IMR-90 (cell line): ENCODE data around the gene HIPK3. TPM values are rescaled to one million over a fixed set of nuclear protein-coding genes. Genes with fewer than 3 reads are reported as not detected.

Experiments used
- ATAC-seq: fragments of 200-7000 bp; cut with Tn5 transposase; 2 replicates; pipeline ENCODE4 v1.9.1; 2020; ENCODE audit warnings: low read depth, mild to moderate bottlenecking, moderate library complexity
- BruUV-seq: library from RNA; stranded (reverse); fragments of 400-500 nt; replicated peaks from 2 replicates; lab custom pipeline; 2021; lab: Mats Ljungman, UMichigan
- CTCF ChIA-PET: fragments of 300-600 bp; formaldehyde crosslinking; extraction: SDS; loops from one replicate; lab custom pipeline; 2021; ENCODE audit warnings: antibody characterized with exemption; lab: Yijun Ruan, JAX
- POLR2A ChIA-PET: fragments of 300-600 bp; sonication (Branson Sonifier 250); formaldehyde crosslinking; loops from one replicate; lab custom pipeline; 2022; ENCODE audit warnings: antibody characterized with exemption; ENCODE audit not compliant: unreplicated experiment; lab: Charles Lee
- DNase-seq: peaks from one replicate; pipeline ENCODE4 v3.0.0; 2013
- H2AFZ ChIP-seq: replicated peaks from 2 replicates; pipeline ENCODE3; 2013; ENCODE audit warnings: low read length, mild to moderate bottlenecking; ENCODE audit not compliant: poor library complexity
- H2AK5ac ChIP-seq: 2 replicates; pipeline ENCODE4 v1.6.1; 2013; ENCODE audit warnings: low read depth, low read length, inconsistent platforms
- H2AK9ac ChIP-seq: replicated peaks from 2 replicates; pipeline ENCODE3; 2013; ENCODE audit warnings: mild to moderate bottlenecking, low read depth, low read length, moderate library complexity; ENCODE audit not compliant: poor library complexity
- H2BK120ac ChIP-seq: 2 replicates; pipeline ENCODE4 v1.6.1; 2013; ENCODE audit warnings: low read depth, low read length, inconsistent platforms
- H2BK15ac ChIP-seq: 3 replicates; pipeline ENCODE4 v1.6.1; 2013; ENCODE audit warnings: low read depth, low read length, inconsistent platforms
- H2BK20ac ChIP-seq: 2 replicates; pipeline ENCODE4 v1.6.1; 2013; ENCODE audit warnings: low read depth, mild to moderate bottlenecking, inconsistent platforms, low read length, moderate library complexity
- H2BK5ac ChIP-seq: 2 replicates; pipeline ENCODE4 v1.6.1; 2013; ENCODE audit warnings: mild to moderate bottlenecking, low read depth, low read length, inconsistent platforms; ENCODE audit not compliant: poor library complexity, severe bottlenecking
- H3K14ac ChIP-seq: replicated peaks from 2 replicates; pipeline ENCODE4 v1.6.1; 2013; ENCODE audit warnings: low read depth, low read length, inconsistent platforms
- H3K18ac ChIP-seq: 2 replicates; pipeline ENCODE4 v1.6.1; 2013; ENCODE audit warnings: low read depth, low read length, control low read depth
- H3K23ac ChIP-seq: 2 replicates; pipeline ENCODE4 v1.6.1; 2013; ENCODE audit warnings: low read depth, low read length, inconsistent platforms
- H3K27ac ChIP-seq: 2 replicates; pipeline ENCODE4 v1.5.1; 2013; ENCODE audit warnings: mild to moderate bottlenecking, control low read depth, low read length; ENCODE audit not compliant: insufficient read depth
- H3K27me3 ChIP-seq: 2 replicates; pipeline ENCODE4 v1.6.1; 2013; ENCODE audit warnings: low read length; ENCODE audit not compliant: control insufficient read depth, insufficient read depth
- H3K36me3 ChIP-seq: 2 replicates; pipeline ENCODE4 v1.6.1; 2013; ENCODE audit warnings: low read length, mixed read lengths; ENCODE audit not compliant: control insufficient read depth, insufficient read depth
- H3K4ac ChIP-seq: 2 replicates; pipeline ENCODE4 v1.6.1; 2013; ENCODE audit warnings: low read depth, low read length, inconsistent platforms
- H3K4me1 ChIP-seq: 2 replicates; pipeline ENCODE4 v1.6.1; 2013; ENCODE audit warnings: low read length, mixed read lengths; ENCODE audit not compliant: control insufficient read depth, insufficient read depth
- H3K4me2 ChIP-seq: 2 replicates; pipeline ENCODE4 v1.6.1; 2013; ENCODE audit warnings: low read depth, mild to moderate bottlenecking, control low read depth, low read length, moderate library complexity
- H3K4me3 ChIP-seq: 2 replicates; pipeline ENCODE4 v1.5.1; 2013; ENCODE audit warnings: low read depth, mild to moderate bottlenecking, control low read depth, low read length, moderate library complexity; ENCODE audit not compliant: insufficient read depth
- H3K56ac ChIP-seq: 2 replicates; pipeline ENCODE4 v1.6.1; 2013; ENCODE audit warnings: low read length, inconsistent platforms; ENCODE audit not compliant: insufficient read depth; ENCODE audit errors: extremely low read depth
- H3K79me1 ChIP-seq, 2 experiments: 2 replicates each; pipeline ENCODE4 v1.6.1; 2013; ENCODE audit warnings: low read length in 2 of 2, inconsistent platforms in 1 of 2, low read depth in 1 of 2
- H3K9ac ChIP-seq: 2 replicates; pipeline ENCODE4 v1.6.1; 2013; ENCODE audit warnings: low read depth, low read length, control low read depth
- H3K9me1 ChIP-seq: 2 replicates; pipeline ENCODE4 v1.6.1; 2013; ENCODE audit warnings: low read length, inconsistent platforms; ENCODE audit not compliant: insufficient read depth
- H3K9me3 ChIP-seq: 2 replicates; pipeline ENCODE4 v1.6.1; 2013; ENCODE audit warnings: low read length; ENCODE audit not compliant: control insufficient read depth, insufficient read depth
- H4K20me1 ChIP-seq: 2 replicates; pipeline ENCODE4 v1.6.1; 2013; ENCODE audit warnings: low read length, inconsistent platforms; ENCODE audit not compliant: insufficient read depth
- H4K5ac ChIP-seq: 2 replicates; pipeline ENCODE4 v1.6.1; 2013; ENCODE audit warnings: mild to moderate bottlenecking, low read depth, low read length, control low read depth
- H4K8ac ChIP-seq, 2 experiments: 2 replicates each; pipeline ENCODE4 v1.6.1; 2013; ENCODE audit warnings: low read depth in 2 of 2, low read length in 2 of 2, control low read depth in 1 of 2, inconsistent platforms in 1 of 2
- H4K91ac ChIP-seq: 2 replicates; pipeline ENCODE4 v1.6.1; 2013; ENCODE audit warnings: low read depth, low read length, inconsistent platforms; ENCODE audit not compliant: insufficient read depth
- BHLHE40 ChIP-seq: fragments of 150-350 bp; IDR thresholded peaks from 2 replicates; pipeline ENCODE4 v1.6.1; 2016; ENCODE audit warnings: mild to moderate bottlenecking, low read depth, low read length
- CEBPB ChIP-seq: IDR thresholded peaks from 2 replicates; pipeline ENCODE4 v1.6.1; 2012; ENCODE audit warnings: low read depth, low read length, improper control_type of control experiment
- CHD1 ChIP-seq: IDR thresholded peaks from 2 replicates; pipeline ENCODE4 v1.6.1; 2012; ENCODE audit warnings: low read depth, low read length, improper control_type of control experiment
- MAFK ChIP-seq: IDR thresholded peaks from 2 replicates; pipeline ENCODE4 v1.6.1; 2012; ENCODE audit warnings: low read depth, low read length, improper control_type of control experiment
- MAZ ChIP-seq: IDR thresholded peaks from 2 replicates; pipeline ENCODE4 v1.6.1; 2012; ENCODE audit warnings: low read depth, mild to moderate bottlenecking, low read length, improper control_type of control experiment, moderate library complexity, borderline replicate concordance
- MXI1 ChIP-seq: IDR thresholded peaks from 2 replicates; pipeline ENCODE4 v1.6.1; 2012; ENCODE audit warnings: low read depth, mild to moderate bottlenecking, low read length, moderate library complexity, borderline replicate concordance
- POLR2A ChIP-seq: IDR thresholded peaks from 2 replicates; pipeline ENCODE4 v1.6.1; 2012; ENCODE audit warnings: mild to moderate bottlenecking, low read depth, low read length
- RFX5 ChIP-seq: IDR thresholded peaks from 2 replicates; pipeline ENCODE4 v1.8.0; 2012; ENCODE audit warnings: low read depth, mild to moderate bottlenecking, low read length, moderate library complexity
- SMC3 ChIP-seq: fragments of 150-350 bp; IDR thresholded peaks from 2 replicates; pipeline ENCODE4 v1.6.1; 2016; ENCODE audit warnings: low read depth, mild to moderate bottlenecking, antibody characterized with exemption, low read length, moderate library complexity
- WGBS, 2 experiments: methylation state at CpG; one replicate each; pipeline versions ENCODE4 v1.1.5 to v1.1.7; 2013; ENCODE audit warnings: missing lambda C conversion rate in 2 of 2; ENCODE audit not compliant: insufficient read length in 1 of 2; ENCODE audit errors: extremely low coverage in 2 of 2; 5-methylcytosine and 5-hydroxymethylcytosine counted together
- dilution Hi-C: fragments of 300-500 bp; cut with HindIII; formaldehyde crosslinking; loops from one replicate; pipeline ENCODE4 v1.14.3; 2018; ENCODE audit warnings: low sequenced_read_pairs; ENCODE audit not compliant: unreplicated experiment
- in situ Hi-C: fragments of 300-500 bp; cut with MboI; formaldehyde crosslinking; loops from 3 replicates; pipeline ENCODE4 v1.14.3; 2019; ENCODE audit warnings: low sequenced_read_pairs, inconsistent platforms, mixed read lengths
- intact Hi-C: fragments of 100-400 bp; cut with micrococcal nuclease; formaldehyde crosslinking; loops from 2 replicates; pipeline ENCODE4 v1.10.0; 2022
- polyA plus RNA-seq, 3 experiments: library from polyadenylated mRNA; depleted of rRNA; stranded (reverse); fragments of >200 nt; gene quantifications; 2 replicates each; pipeline ENCODE4 v1.2.3, GENCODE V29; 2012; ENCODE audit warnings: low replicate concordance in 1 of 3
- total RNA-seq: library from RNA; depleted of rRNA; stranded (reverse); fragments of >200 nt; gene quantifications from 2 replicates; pipeline ENCODE4 v1.2.3, GENCODE V29; 2012
- TF ChIP-seq, protein P1 (sequence below): fragments of 150-350 bp; IDR thresholded peaks from 2 replicates; pipeline ENCODE4 v1.6.1; 2016; ENCODE audit warnings: low read depth, mild to moderate bottlenecking, low read length, moderate library complexity, borderline replicate concordance
- TF ChIP-seq, protein P2 (sequence below): conservative IDR thresholded peaks from 2 replicates; pipeline ENCODE4 v1.5.1; 2012; ENCODE audit warnings: mild to moderate bottlenecking, low read depth, low read length, improper control_type of control experiment

Gene HIPK3
- total and polyA plus RNA-seq, 2 of the 4 experiments (the other 2 are of a cell fraction) = 8.3 to 103 TPM

DNA sequence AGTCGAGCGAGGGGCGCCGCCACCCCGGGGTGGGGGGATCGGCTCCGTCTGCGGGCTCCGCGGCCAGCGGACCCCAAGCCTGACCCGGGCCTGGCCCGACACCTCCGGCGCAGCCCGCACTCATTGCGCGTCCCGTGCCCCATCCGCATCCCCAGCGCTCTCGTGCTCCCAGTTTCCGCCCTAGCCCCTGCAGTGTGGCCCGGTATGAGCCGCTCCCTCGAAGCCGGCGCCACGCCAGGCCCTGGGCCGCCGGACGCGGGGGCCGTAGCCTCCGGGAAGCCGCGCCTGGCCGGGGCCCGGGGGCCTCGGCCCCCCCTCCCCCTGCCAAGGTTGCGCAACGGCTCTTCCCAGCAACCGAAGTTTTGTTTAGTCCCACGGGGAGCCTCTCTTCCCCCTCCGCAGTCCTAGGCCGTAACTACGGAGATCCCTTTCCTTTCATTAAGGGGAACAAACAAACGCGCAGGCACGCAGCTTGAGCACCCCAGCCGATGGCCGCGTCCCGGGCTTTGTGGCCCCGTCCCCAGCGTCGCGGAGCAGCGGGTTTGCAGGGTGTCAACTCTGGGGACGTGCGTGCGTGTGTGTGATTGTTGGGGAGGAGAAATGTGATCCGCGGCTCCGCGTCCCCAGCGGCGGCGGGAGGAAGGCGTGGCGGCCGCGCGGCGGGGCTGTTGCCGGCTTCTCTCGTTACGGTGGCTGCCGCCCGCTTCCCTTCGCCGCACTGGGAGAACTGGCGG, 883 bp downstream of the HIPK3 start:
- Histone ChIP-seq H2AK9ac (peak overlapping the region; percentile 98), H3K56ac (peak overlapping the region; percentile 95), H2BK120ac (peak overlapping the region; percentile 91), H2AK5ac (peak overlapping the region; percentile 86), H2BK20ac (peak overlapping the region; percentile 65), H2BK15ac (peak overlapping the region; percentile 70; the same call in 1 of the 3 replicates), H2BK5ac (peak overlapping the region; percentile 98), H4K5ac (peak overlapping the region; percentile 80), H3K4me3 (peak overlapping the region; percentile 96), H3K4me1 (peaks cover 3% of the 10 kb centered on the region), H4K91ac (peak overlapping the region; percentile 96), H3K9ac (peak overlapping the region; percentile 99), H3K4me2 (peak overlapping the region; percentile 83), H3K36me3 (no peaks in the 10 kb centered on the region), H4K8ac (peak overlapping the region; percentile 1 to 79), H3K27ac (peak overlapping the region; percentile 100), H3K14ac (peak overlapping the region; percentile 99), H3K9me1 (peaks cover 5% of the 10 kb centered on the region), H4K20me1 (peaks cover 51% of the 10 kb centered on the region), H2AFZ (peak overlapping the region; percentile 94), H3K79me1 (peaks cover 0 to 37% of the 10 kb centered on the region in 2 experiments; a peak in 2 of 4 replicates), H3K9me3 (no peaks in the 10 kb centered on the region), H3K4ac (peak overlapping the region; percentile 98), H3K23ac (peak overlapping the region; percentile 99), H3K18ac (peak overlapping the region; percentile 94), H3K27me3 (no peaks in the 10 kb centered on the region)
- whole genome bisulfite sequencing, 2 experiments = 0% methylated on average over 15 of the region's 83 CpGs; no CpG with 5 or more reads in 1 of the 2 experiments
- ATAC-seq (peak; percentile 65), DNase-seq (peak; percentile 83)
- peak; percentile 75 for TF ChIP-seq BHLHE40
- TF ChIP-seq SMC3 = 0 out of 2 replicates have a peak, but pooled peaks have one; percentile 17
- peak; percentile 64 for TF ChIP-seq POLR2A
- TF ChIP-seq, protein P1, sequence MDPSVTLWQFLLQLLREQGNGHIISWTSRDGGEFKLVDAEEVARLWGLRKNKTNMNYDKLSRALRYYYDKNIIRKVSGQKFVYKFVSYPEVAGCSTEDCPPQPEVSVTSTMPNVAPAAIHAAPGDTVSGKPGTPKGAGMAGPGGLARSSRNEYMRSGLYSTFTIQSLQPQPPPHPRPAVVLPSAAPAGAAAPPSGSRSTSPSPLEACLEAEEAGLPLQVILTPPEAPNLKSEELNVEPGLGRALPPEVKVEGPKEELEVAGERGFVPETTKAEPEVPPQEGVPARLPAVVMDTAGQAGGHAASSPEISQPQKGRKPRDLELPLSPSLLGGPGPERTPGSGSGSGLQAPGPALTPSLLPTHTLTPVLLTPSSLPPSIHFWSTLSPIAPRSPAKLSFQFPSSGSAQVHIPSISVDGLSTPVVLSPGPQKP = no peak
- TF ChIP-seq, protein P2, sequence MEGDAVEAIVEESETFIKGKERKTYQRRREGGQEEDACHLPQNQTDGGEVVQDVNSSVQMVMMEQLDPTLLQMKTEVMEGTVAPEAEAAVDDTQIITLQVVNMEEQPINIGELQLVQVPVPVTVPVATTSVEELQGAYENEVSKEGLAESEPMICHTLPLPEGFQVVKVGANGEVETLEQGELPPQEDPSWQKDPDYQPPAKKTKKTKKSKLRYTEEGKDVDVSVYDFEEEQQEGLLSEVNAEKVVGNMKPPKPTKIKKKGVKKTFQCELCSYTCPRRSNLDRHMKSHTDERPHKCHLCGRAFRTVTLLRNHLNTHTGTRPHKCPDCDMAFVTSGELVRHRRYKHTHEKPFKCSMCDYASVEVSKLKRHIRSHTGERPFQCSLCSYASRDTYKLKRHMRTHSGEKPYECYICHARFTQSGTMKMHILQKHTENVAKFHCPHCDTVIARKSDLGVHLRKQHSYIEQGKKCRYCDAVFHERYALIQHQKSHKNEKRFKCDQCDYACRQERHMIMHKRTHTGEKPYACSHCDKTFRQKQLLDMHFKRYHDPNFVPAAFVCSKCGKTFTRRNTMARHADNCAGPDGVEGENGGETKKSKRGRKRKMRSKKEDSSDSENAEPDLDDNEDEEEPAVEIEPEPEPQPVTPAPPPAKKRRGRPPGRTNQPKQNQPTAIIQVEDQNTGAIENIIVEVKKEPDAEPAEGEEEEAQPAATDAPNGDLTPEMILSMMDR = 0 out of 2 replicates have a peak, but pooled peaks have one; percentile 19
- no peak for TF ChIP-seq RFX5
- TF ChIP-seq MAFK = no peak
- peak; percentile 90 for TF ChIP-seq MAZ
- TF ChIP-seq MXI1 = peak; percentile 94
- peak; percentile 99 for TF ChIP-seq CEBPB
- TF ChIP-seq CHD1 = 0 out of 2 replicates have a peak, but pooled peaks have one; percentile 34
- BruUV-seq = no TSS peak
- ChIA-PET POLR2A (no interaction called here), CTCF (interaction anchor here (1.5 kb wide), 1 partner anchor 92 kb away, joined by 4 read pairs; no protein-coding TSS in a partner anchor)
- in situ Hi-C loops = loop anchor here (5.0 kb wide), 2 partner anchors 69 to 81 kb away; no protein-coding TSS in a partner anchor
- intact Hi-C loops = loop anchor here (1.0 to 2.0 kb wide), 3 partner anchors 17 to 433 kb away; no protein-coding TSS in a partner anchor
- dilution Hi-C loops = no loop called here
